HepG2 (cell line): ENCODE measurements around the gene WDCP. TPM values are rescaled to one million over a fixed set of nuclear protein-coding genes. Genes with fewer than 3 reads are reported as not detected.

Experiments used
- ASH2L ChIP-seq: fragments of 300-600, 200-600 bp; sonication (generic); IDR thresholded peaks from 2 replicates; pipeline ENCODE4 v1.7.0; 2017; ENCODE audit warnings: low read depth, mild to moderate bottlenecking, moderate library complexity, mixed read lengths, low read length; ENCODE audit not compliant: insufficient read length
- DMTF1 ChIP-seq: sonication (generic); formaldehyde crosslinking; IDR thresholded peaks from 2 replicates; pipeline ENCODE4 v1.4.0; 2020; ENCODE audit warnings: mild to moderate bottlenecking, missing genetic modification reagents
- FLYWCH1 ChIP-seq: sonication (generic); formaldehyde crosslinking; IDR thresholded peaks from 2 replicates; pipeline ENCODE4 v1.8.1; 2023; ENCODE audit warnings: mild to moderate bottlenecking, missing genetic modification reagents
- FOXA1 ChIP-seq, 2 experiments: fragments of 450-650 bp in 1 of 2; sonication (generic) in 1 of 2; formaldehyde crosslinking in 1 of 2; IDR thresholded peaks; 2 replicates each; pipeline versions ENCODE4 v1.4.0 to v1.6.1; 2016 to 2020; ENCODE audit warnings: missing genetic modification reagents in 1 of 2
- GFI1 ChIP-seq: sonication (generic); formaldehyde crosslinking; IDR thresholded peaks from 2 replicates; pipeline ENCODE4 v1.5.0; 2020; ENCODE audit warnings: missing genetic modification reagents, mild to moderate bottlenecking, borderline replicate concordance
- NFE2L2 ChIP-seq: fragments of 150-350 bp; IDR thresholded peaks from 2 replicates; pipeline ENCODE4 v1.6.1; 2014; ENCODE audit warnings: low read length
- RAD21 ChIP-seq: fragments of 450-650 bp; formaldehyde crosslinking; IDR thresholded peaks from 2 replicates; pipeline ENCODE4 v1.5.0; 2020; ENCODE audit warnings: mild to moderate bottlenecking
- RBM22 ChIP-seq: fragments of 200-400 bp; formaldehyde crosslinking; optimal IDR thresholded peaks from 2 replicates; pipeline ENCODE3; 2017; ENCODE audit warnings: mild to moderate bottlenecking, low read length, moderate library complexity
- SCMH1 ChIP-seq: sonication (generic); formaldehyde crosslinking; IDR thresholded peaks from 2 replicates; pipeline ENCODE4 v1.9.0; 2021; ENCODE audit warnings: missing genetic modification reagents, mild to moderate bottlenecking, borderline replicate concordance
- SOX6 ChIP-seq, 2 experiments: fragments of 450-650 bp in 1 of 2; sonication (generic) in 1 of 2; formaldehyde crosslinking in 1 of 2; IDR thresholded peaks; 2 replicates each; pipeline versions ENCODE4 v1.4.0 to v1.6.1; 2017 to 2020; ENCODE audit warnings: antibody characterized with exemption in 1 of 2, mild to moderate bottlenecking in 1 of 2, missing genetic modification reagents in 1 of 2
- TEAD3 ChIP-seq: optimal IDR thresholded peaks from 2 replicates; pipeline ENCODE3; 2016; ENCODE audit warnings: borderline replicate concordance
- ZBTB46 ChIP-seq: sonication (generic); formaldehyde crosslinking; IDR thresholded peaks from 2 replicates; pipeline ENCODE4 v1.4.0; 2020; ENCODE audit warnings: mild to moderate bottlenecking, missing genetic modification reagents, borderline replicate concordance
- ZBTB8A ChIP-seq: sonication (generic); formaldehyde crosslinking; IDR thresholded peaks from 2 replicates; pipeline ENCODE4 v1.4.0; 2020; ENCODE audit warnings: mild to moderate bottlenecking, low read depth, missing genetic modification reagents, borderline replicate concordance
- ZFAT ChIP-seq: sonication (generic); formaldehyde crosslinking; conservative IDR thresholded peaks from 2 replicates; pipeline ENCODE4 v1.8.1; 2023; ENCODE audit warnings: missing genetic modification reagents, inconsistent platforms
- ZFP91 ChIP-seq: sonication (generic); formaldehyde crosslinking; IDR thresholded peaks from 2 replicates; pipeline ENCODE4 v1.9.0; 2022; ENCODE audit warnings: missing genetic modification reagents, mild to moderate bottlenecking, borderline replicate concordance
- ZGPAT ChIP-seq: IDR thresholded peaks from 2 replicates; pipeline ENCODE4 v1.6.1; 2016; ENCODE audit warnings: mild to moderate bottlenecking
- ZNF335 ChIP-seq: sonication (generic); formaldehyde crosslinking; IDR thresholded peaks from 2 replicates; pipeline ENCODE4 v1.4.0; 2020; ENCODE audit warnings: missing genetic modification reagents
- ZNF572 ChIP-seq: sonication (generic); formaldehyde crosslinking; IDR thresholded peaks from 2 replicates; pipeline ENCODE4 v1.5.1; 2020; ENCODE audit warnings: mild to moderate bottlenecking, missing genetic modification reagents
- ZNF672 ChIP-seq: sonication (generic); formaldehyde crosslinking; IDR thresholded peaks from 2 replicates; pipeline ENCODE4 v1.8.1; 2022; ENCODE audit warnings: missing genetic modification reagents
- ZNF720 ChIP-seq: sonication (generic); formaldehyde crosslinking; IDR thresholded peaks from 2 replicates; pipeline ENCODE4 v1.4.0; 2020; ENCODE audit warnings: missing genetic modification reagents
- ZSCAN30 ChIP-seq: sonication (generic); formaldehyde crosslinking; IDR thresholded peaks from 2 replicates; pipeline ENCODE4 v1.5.0; 2020; ENCODE audit warnings: mild to moderate bottlenecking, missing genetic modification reagents
- polyA plus RNA-seq, 8 experiments: library from polyadenylated mRNA; depleted of rRNA in 3 of 8; stranded (reverse) in 7 of 8; unstranded in 1 of 8; fragments of >200 nt; fragmentation: Illumina TruSeq in 4 of 8; extraction: Trizol in 4 of 8; gene quantifications; 2 replicates each; pipeline versions ENCODE4 v1.2.1 to v1.2.3, GENCODE V29; 2011 to 2016; ENCODE audit warnings: low read depth in 4 of 8, missing spikeins in 1 of 8, mixed read lengths in 1 of 8; ENCODE audit not compliant: insufficient read depth in 1 of 8
- total RNA-seq, 5 experiments: library from RNA; depleted of rRNA; stranded (reverse); fragments of >200 nt; fragmentation: Illumina TruSeq; extraction: Trizol; gene quantifications; 2 replicates each; pipeline ENCODE4 v1.2.3, GENCODE V29; 2016; ENCODE audit warnings: low read depth in 1 of 5

The WDCP gene
- total and polyA plus RNA-seq, 2 of the 13 experiments (the other 11 are each of a cell fraction or from before 2014, with no cell fraction given) = 17.4 to 22.6 TPM

GRCh38 chr2:24045511-24046508 is 1.4 kb downstream of the WDCP start (continued):
- TF ChIP-seq ZNF672 (CRISPR knock-in tag) (no peak), ZSCAN30 (CRISPR knock-in tag) (0 out of 2 replicates have a peak, but pooled peaks have one; percentile 14), ZGPAT (CRISPR knock-in tag) (peak; percentile 53; the same call in 1 of the 2 replicates), RAD21 (CRISPR knock-in tag) (no peak), ZFAT (no peak), ASH2L (peak; percentile 32), ZBTB46 (CRISPR knock-in tag) (no peak), SOX6 (IDR thresholded peaks at IDR 0.05) (no peak), SOX6 (CRISPR knock-in tag; IDR thresholded peaks at IDR 0.05) (peak; percentile 23; the same call in 1 of the 2 replicates), ZFP91 (CRISPR knock-in tag) (no peak), NFE2L2 (peak; percentile 90), ZNF572 (CRISPR knock-in tag) (no peak), SCMH1 (CRISPR knock-in tag) (no peak), ZNF335 (no peak), TEAD3 (CRISPR knock-in tag) (peak; percentile 92), ZBTB8A (no peak), DMTF1 (CRISPR knock-in tag) (no peak), FLYWCH1 (CRISPR knock-in tag) (no peak), GFI1 (CRISPR knock-in tag) (peak; percentile 63; the same call in 1 of the 2 replicates), RBM22 (no peak), ZNF720 (CRISPR knock-in tag) (no peak), FOXA1 (IDR thresholded peaks at IDR 0.05) (no peak), FOXA1 (CRISPR knock-in tag; IDR thresholded peaks at IDR 0.05) (no peak)
